ENCODE measurements around the gene TERB1. TPM values are rescaled to one million over a fixed set of nuclear protein-coding genes. Genes with fewer than 3 reads are reported as not detected.

The TERB1 gene
- total RNA-seq, 1 experiment from 2014 or later: not detected

GRCh38 chr16:66746682-66747081, 54.7 kb downstream of the TERB1 start:
- DNase-seq: no peak
- H3K27me3 ChIP-seq (ENCODE audit: control insufficient read depth, insufficient read depth, low read length): no peaks in the 10 kb centered on the region
- H3K36me3 ChIP-seq (replicated peaks; ENCODE audit: control insufficient read depth, insufficient read depth, low read length): peaks cover 34% of the 10 kb centered on the region
- no peak overlapping the region for H3K4me3 ChIP-seq (ENCODE audit: insufficient read depth, low read depth, low read length)

DNA sequence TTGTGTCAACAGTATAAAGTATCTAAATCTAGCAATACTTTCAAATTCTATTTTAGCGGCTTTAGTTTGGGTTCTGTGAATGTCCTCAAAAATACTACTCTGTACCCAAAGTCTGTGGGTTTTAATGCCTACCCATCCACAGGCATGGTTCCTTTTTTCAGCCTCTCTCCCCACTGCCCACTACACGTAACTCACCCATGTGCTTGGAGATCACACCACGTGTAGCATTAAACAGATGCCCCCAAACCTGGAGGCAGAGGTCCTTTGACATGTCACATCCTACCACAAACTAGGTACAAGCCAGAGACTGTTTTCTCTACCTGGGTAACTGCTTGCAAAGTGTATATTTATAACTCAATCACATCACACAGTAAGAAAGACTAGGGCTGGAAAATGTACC, 55.3 kb downstream of the TERB1 start:
- Histone ChIP-seq H3K36me3 (replicated peaks; ENCODE audit: control insufficient read depth, insufficient read depth, low read length) (peaks cover 38% of the 10 kb centered on the region), H3K27me3 (ENCODE audit: control insufficient read depth, insufficient read depth, low read length) (no peaks in the 10 kb centered on the region), H3K4me3 (ENCODE audit: insufficient read depth, low read depth, low read length) (no peak overlapping the region)
- no peak for DNase-seq

- Histone ChIP-seq H3K4me3 (ENCODE audit: insufficient read depth, low read depth, low read length) (no peak overlapping the region), H3K27me3 (ENCODE audit: control insufficient read depth, insufficient read depth, low read length) (no peaks in the 10 kb centered on the region), H3K36me3 (replicated peaks; ENCODE audit: control insufficient read depth, insufficient read depth, low read length) (peaks cover 40% of the 10 kb centered on the region)
- DNase-seq: no peak
These were observed 59.2 kb downstream of the TERB1 start for GRCh38 chr16:66741950-66742808.

DNA sequence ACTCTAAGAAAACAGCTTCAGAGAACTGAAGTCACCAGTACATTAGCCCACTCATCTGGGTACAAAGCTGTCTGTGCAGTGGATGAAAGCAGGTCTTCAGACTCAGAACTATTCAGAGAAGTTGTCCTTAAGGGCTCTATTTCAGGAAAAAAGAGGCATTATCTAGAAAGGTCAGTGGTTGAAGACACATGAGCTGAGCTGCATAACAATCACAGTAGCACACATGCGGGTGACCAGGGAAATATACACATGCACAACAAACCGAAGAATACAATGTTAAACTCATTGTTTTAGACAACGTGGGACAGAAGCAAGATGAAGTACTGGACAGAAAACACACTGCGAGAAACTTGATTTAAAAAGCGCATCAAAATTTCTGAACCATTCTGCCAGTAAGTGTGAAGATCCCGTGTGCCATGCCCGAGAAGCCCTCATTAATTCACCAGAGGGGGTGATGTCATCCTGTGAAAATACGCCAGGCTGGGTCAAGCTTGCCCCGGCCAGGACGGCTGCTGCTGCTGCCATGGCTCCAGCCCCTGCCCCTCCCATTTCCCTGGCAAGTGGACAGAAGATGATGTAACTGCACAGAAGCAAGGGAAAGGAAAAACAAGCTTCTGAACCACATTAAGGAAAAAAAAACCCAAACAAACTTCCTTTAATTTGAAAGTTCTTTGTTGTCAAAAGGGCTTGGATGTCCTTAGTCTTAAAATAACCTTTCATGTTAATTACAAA, 60.0 kb downstream of the TERB1 start:
- H3K36me3 ChIP-seq (replicated peaks; ENCODE audit: control insufficient read depth, insufficient read depth, low read length): peaks cover 39% of the 10 kb centered on the region

DNA sequence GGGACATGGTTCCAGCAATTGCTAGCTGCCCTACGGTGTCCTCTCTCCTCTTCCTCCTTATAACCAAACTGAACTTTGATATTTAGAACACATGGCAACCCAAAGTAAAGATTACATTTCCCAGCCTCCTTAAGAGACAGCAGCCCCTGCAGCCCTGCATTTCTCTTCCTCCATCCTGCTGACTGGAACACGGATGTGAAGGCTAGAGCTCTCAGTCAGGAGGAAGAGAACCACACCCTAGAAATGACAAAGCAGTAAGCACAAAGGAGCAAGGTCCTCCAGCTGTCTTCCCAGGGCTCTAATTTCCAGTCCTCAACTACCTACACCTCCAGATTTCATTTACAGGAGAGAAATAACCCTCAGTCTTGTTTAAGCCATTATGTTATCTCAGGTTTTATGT, 60.9 kb downstream of the TERB1 start:
- no peaks in the 10 kb centered on the region for H3K27me3 ChIP-seq (ENCODE audit: control insufficient read depth, insufficient read depth, low read length)
- peaks cover 44% of the 10 kb centered on the region for H3K36me3 ChIP-seq (replicated peaks; ENCODE audit: control insufficient read depth, insufficient read depth, low read length)
- DNase-seq: no peak
- H3K4me3 ChIP-seq (ENCODE audit: insufficient read depth, low read depth, low read length): no peak overlapping the region

More for the DNA sequence above, 60.0 kb downstream of the TERB1 start:
- no peak for DNase-seq
- no peaks in the 10 kb centered on the region for H3K27me3 ChIP-seq (ENCODE audit: control insufficient read depth, insufficient read depth, low read length)
- H3K4me3 ChIP-seq (ENCODE audit: insufficient read depth, low read depth, low read length): no peak overlapping the region

DNA sequence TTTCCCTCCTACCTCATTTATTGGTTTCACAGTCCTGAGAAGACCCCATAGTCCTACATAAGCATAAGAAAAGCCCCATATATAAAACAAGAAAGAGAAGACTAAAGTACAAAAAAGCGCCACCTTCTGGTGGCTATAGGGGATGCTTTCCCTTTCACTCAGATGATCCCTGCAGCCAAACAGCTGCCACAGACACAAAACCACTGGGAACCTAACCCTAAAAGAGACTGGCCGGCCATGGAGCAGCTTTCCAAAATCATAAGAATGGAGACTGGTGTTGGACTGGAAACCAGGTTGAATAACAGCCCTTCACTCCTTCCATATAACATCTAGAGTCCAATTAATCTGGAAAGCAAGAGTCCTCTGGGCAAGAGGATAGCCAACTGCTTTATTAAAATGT, 61.4 kb downstream of the TERB1 start:
- H3K27me3 ChIP-seq (ENCODE audit: control insufficient read depth, insufficient read depth, low read length): no peaks in the 10 kb centered on the region
- DNase-seq: peak; percentile 79
- H3K4me3 ChIP-seq (ENCODE audit: insufficient read depth, low read depth, low read length): no peak overlapping the region
- peaks cover 43% of the 10 kb centered on the region for H3K36me3 ChIP-seq (replicated peaks; ENCODE audit: control insufficient read depth, insufficient read depth, low read length)

GRCh38 chr16:66735891-66736290, 65.5 kb downstream of the TERB1 start:
- peaks cover 41% of the 10 kb centered on the region for H3K36me3 ChIP-seq (replicated peaks; ENCODE audit: control insufficient read depth, insufficient read depth, low read length)
- DNase-seq: no peak
- H3K4me3 ChIP-seq (ENCODE audit: insufficient read depth, low read depth, low read length): no peak overlapping the region
- H3K27me3 ChIP-seq (ENCODE audit: control insufficient read depth, insufficient read depth, low read length): no peaks in the 10 kb centered on the region

DNA sequence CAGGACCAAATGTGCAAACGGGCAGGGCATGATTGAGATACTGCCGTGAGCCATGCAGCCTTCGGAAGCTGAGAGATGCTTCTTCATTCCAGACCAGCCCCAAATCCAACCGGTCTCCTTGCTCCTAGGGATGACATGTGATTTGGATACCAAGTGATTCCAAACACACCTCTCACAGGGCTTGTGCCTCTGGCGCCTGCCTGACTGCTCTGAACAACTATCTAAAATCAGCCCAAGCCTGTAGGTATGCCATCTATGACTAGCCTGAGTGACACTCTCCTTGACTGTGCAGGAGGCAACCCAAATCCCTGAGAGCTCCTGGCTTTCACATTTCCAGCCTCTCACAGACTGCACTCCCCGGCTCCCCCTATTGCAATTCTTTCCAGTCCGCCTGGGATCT, 70.3 kb downstream of the TERB1 start:
- H3K4me3 ChIP-seq (ENCODE audit: insufficient read depth, low read depth, low read length): no peak overlapping the region
- no peaks in the 10 kb centered on the region for H3K27me3 ChIP-seq (ENCODE audit: control insufficient read depth, insufficient read depth, low read length)
- DNase-seq: no peak
- peaks cover 45% of the 10 kb centered on the region for H3K36me3 ChIP-seq (replicated peaks; ENCODE audit: control insufficient read depth, insufficient read depth, low read length)

DNA sequence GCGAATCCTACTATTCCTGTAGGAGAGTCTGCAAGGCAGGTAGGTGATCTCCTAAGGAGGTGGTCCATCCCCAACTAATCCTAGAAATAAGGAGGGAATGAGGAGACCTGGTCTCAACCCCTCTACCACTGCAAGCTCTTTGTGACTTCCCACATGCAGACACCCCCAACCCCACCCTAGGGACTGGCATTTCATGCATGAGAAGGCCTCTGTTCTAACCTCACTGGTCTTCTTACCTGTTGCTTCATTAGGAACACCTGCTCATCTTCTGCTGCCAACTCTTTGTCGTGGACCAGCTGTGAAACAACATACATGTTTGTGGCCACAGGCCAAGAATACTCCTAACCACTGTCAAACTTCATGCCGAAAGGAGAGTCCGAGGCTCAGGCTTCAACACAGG, 72.6 kb downstream of the TERB1 start:
- H3K36me3 ChIP-seq (replicated peaks; ENCODE audit: control insufficient read depth, insufficient read depth, low read length): peaks cover 50% of the 10 kb centered on the region
- no peaks in the 10 kb centered on the region for H3K27me3 ChIP-seq (ENCODE audit: control insufficient read depth, insufficient read depth, low read length)
- H3K4me3 ChIP-seq (ENCODE audit: insufficient read depth, low read depth, low read length): no peak overlapping the region
- no peak for DNase-seq

- Histone ChIP-seq H3K4me3 (ENCODE audit: insufficient read depth, low read depth, low read length) (no peak overlapping the region), H3K36me3 (replicated peaks; ENCODE audit: control insufficient read depth, insufficient read depth, low read length) (peaks cover 52% of the 10 kb centered on the region), H3K27me3 (ENCODE audit: control insufficient read depth, insufficient read depth, low read length) (no peaks in the 10 kb centered on the region)
- peak; percentile 57 for DNase-seq
These were observed 73.1 kb downstream of the TERB1 start for GRCh38 chr16:66728117-66728787.

- no peaks in the 10 kb centered on the region for H3K27me3 ChIP-seq (ENCODE audit: control insufficient read depth, insufficient read depth, low read length)
- H3K36me3 ChIP-seq (replicated peaks; ENCODE audit: control insufficient read depth, insufficient read depth, low read length): peaks cover 24% of the 10 kb centered on the region
- H3K4me3 ChIP-seq (ENCODE audit: insufficient read depth, low read depth, low read length): no peak overlapping the region
- no peak for DNase-seq
These were observed 80.6 kb downstream of the TERB1 start for GRCh38 chr16:66720766-66721165.

- H3K36me3 ChIP-seq (replicated peaks; ENCODE audit: control insufficient read depth, insufficient read depth, low read length): peaks cover 14% of the 10 kb centered on the region
These were observed 82.1 kb downstream of the TERB1 start for GRCh38 chr16:66719246-66719645.

DNA sequence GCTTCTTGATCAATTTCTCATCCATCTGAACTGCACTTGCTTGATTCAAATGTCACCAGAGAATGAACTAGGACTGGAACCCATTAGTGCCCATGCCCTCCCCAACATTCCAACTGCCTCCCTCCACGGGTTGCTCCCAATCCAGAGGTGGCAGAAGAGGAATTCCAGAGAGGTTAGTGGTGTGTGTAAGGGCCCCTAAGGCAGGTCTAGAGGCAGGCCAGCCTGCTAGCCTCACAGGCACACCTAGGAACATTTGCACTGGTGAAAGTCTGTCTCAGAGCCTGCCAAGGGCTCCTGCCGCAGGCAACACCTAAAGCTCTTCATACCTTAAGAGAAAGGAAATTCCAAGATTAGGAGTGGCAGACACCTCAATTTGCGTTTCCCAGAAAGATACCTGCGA, 83.6 kb downstream of the TERB1 start:
- Histone ChIP-seq H3K36me3 (replicated peaks; ENCODE audit: control insufficient read depth, insufficient read depth, low read length) (peaks cover 4% of the 10 kb centered on the region), H3K4me3 (ENCODE audit: insufficient read depth, low read depth, low read length) (no peak overlapping the region), H3K27me3 (ENCODE audit: control insufficient read depth, insufficient read depth, low read length) (no peaks in the 10 kb centered on the region)
- no peak for DNase-seq

More at GRCh38 chr16:66719246-66719645, 82.1 kb downstream of the TERB1 start:
- Histone ChIP-seq H3K27me3 (ENCODE audit: control insufficient read depth, insufficient read depth, low read length) (no peaks in the 10 kb centered on the region), H3K4me3 (ENCODE audit: insufficient read depth, low read depth, low read length) (no peak overlapping the region)
- DNase-seq: no peak

DNA sequence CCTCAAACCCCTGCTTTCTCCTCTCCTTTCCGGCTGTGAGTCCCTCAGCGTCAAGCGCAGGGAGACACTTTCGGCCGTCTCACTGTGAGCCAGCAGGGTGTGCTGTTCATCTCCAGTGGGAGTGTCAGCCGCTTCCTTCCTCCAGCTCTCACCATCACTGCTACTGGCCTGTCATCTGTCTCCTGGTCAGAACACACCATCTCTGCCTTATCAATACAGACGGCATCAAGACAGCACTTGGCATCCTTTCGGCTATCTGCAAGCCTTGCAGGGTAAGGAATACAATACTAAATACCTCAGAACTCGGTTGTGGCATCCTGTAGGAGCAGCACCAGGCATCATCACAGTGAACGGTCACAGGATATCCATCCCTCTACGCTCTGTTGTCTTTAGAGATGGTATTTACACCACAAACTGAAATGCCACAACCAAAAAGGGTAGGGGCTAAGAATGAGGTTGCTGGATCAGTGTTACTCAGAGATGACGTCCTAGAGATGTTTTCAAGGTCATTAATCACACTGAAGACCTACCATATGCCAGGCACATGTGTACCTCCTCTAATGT, 84.2 kb downstream of the TERB1 start:
- no peaks in the 10 kb centered on the region for H3K27me3 ChIP-seq (ENCODE audit: control insufficient read depth, insufficient read depth, low read length)
- peaks cover 4% of the 10 kb centered on the region for H3K36me3 ChIP-seq (replicated peaks; ENCODE audit: control insufficient read depth, insufficient read depth, low read length)
- DNase-seq: peak; percentile 72

More for the DNA sequence above, 84.2 kb downstream of the TERB1 start:
- no peak overlapping the region for H3K4me3 ChIP-seq (ENCODE audit: insufficient read depth, low read depth, low read length)

Measured in H7 (cell line).